Suprapubic skin (tissue), 4 donors: ENCODE data around the gene XPO6.

ENCODE experiments used
- CTCF ChIP-seq, 2 donors: fragments of 200-600 bp in 1 of 2; fragments of 450-650 bp in 1 of 2; sonication (generic) in 1 of 2; IDR thresholded peaks; one replicate each; pipeline ENCODE4 v1.5.1; 2016 to 2019; ENCODE audit warnings: antibody characterized with exemption in 2 of 2, mild to moderate bottlenecking in 1 of 2, moderate library complexity in 1 of 2
- EP300 ChIP-seq: sonication (generic); formaldehyde crosslinking; IDR thresholded peaks from one replicate; pipeline ENCODE4 v1.6.1; 2017; ENCODE audit warnings: antibody characterized with exemption
- POLR2A ChIP-seq, 2 donors: fragments of 450-650 bp; IDR thresholded peaks; one replicate each; pipeline ENCODE4 v1.6.1; 2017; ENCODE audit warnings: antibody characterized with exemption in 2 of 2, mild to moderate bottlenecking in 2 of 2, moderate library complexity in 2 of 2
- POLR2AphosphoS5 ChIP-seq, 3 donors: sonication (generic); formaldehyde crosslinking; IDR thresholded peaks; one replicate each; pipeline ENCODE4 v1.6.1; 2017; ENCODE audit warnings: antibody characterized with exemption in 3 of 3

- TF ChIP-seq POLR2AphosphoS5 (IDR thresholded peaks at IDR 0.05) (no peak), POLR2A (IDR thresholded peaks at IDR 0.05) (no peak), CTCF (IDR thresholded peaks at IDR 0.05) (no peak), EP300 (no peak)
These were observed 130.3 kb downstream of the XPO6 start for GRCh38 chr16:28081391-28081968.
